A549 (cell line): ENCODE data around the gene BBIP1. TPM values are rescaled to one million over a fixed set of nuclear protein-coding genes. Genes with fewer than 3 reads are reported as not detected.

ENCODE experiments used
- ATAC-seq, 2 experiments: fragments of 200-7000 bp in 1 of 2; fragments of >200 bp in 1 of 2; cut with Nextera tagmentation in 1 of 2; cut with Tn5 transposase in 1 of 2; 3 replicates each; pipeline versions ENCODE4 v1.8.0 to v1.9.1; 2018 to 2020; ENCODE audit warnings: mild to moderate bottlenecking in 1 of 2, moderate library complexity in 1 of 2
- CTCF ChIA-PET: fragments of 300-600 bp; sonication (Branson Sonifier 250); formaldehyde crosslinking; extraction: SDS; loops from one replicate; lab custom pipeline; 2021; ENCODE audit warnings: antibody characterized with exemption, inconsistent platforms; lab: Yijun Ruan, JAX
- POLR2A ChIA-PET: fragments of 350-600 bp; formaldehyde crosslinking; extraction: SDS; loops from one replicate; lab custom pipeline; 2021; ENCODE audit warnings: antibody characterized with exemption, inconsistent platforms; lab: Yijun Ruan, JAX
- DNase-seq, 2 experiments: peaks; one replicate each; pipeline versions ENCODE4 v3.0.0 to v3.0.0-alpha.2; 2011 to 2016; ENCODE audit warnings: low read depth in 1 of 2, low spot score in 1 of 2
- FAIRE-seq: peaks from 2 replicates; lab custom pipeline; 2011; peaks lifted over from hg19 to GRCh38; lab: Jason Lieb, UNC
- H3K27ac ChIP-seq, 2 experiments: fragments of >200 bp; sonication (Bioruptor Twin); formaldehyde crosslinking; 3 replicates each; pipeline ENCODE4 v1.5.1; 2016 to 2017
- H3K4me1 ChIP-seq: fragments of >200 bp; sonication (Bioruptor Twin); formaldehyde crosslinking; 3 replicates; pipeline ENCODE4 v1.6.1; 2016
- H3K4me2 ChIP-seq: fragments of >200 bp; sonication (Bioruptor Twin); formaldehyde crosslinking; 3 replicates; pipeline ENCODE4 v1.6.1; 2016
- H3K4me3 ChIP-seq: fragments of >200 bp; sonication (Bioruptor Twin); formaldehyde crosslinking; 3 replicates; pipeline ENCODE4 v1.5.1; 2016
- H3K9me3 ChIP-seq: fragments of >200 bp; sonication (Bioruptor Twin); formaldehyde crosslinking; 3 replicates; pipeline ENCODE4 v1.6.1; 2016
- BCL3 ChIP-seq: fragments of >200 bp; sonication (Bioruptor Twin); formaldehyde crosslinking; IDR thresholded peaks from 3 replicates; pipeline ENCODE4 v1.6.1; 2016
- BHLHE40 ChIP-seq: IDR thresholded peaks from 2 replicates; pipeline ENCODE4 v1.6.1; 2012; ENCODE audit warnings: low read depth, low read length, inconsistent platforms
- CBX2 ChIP-seq: fragments of 200-600 bp; sonication (generic); IDR thresholded peaks from 2 replicates; pipeline ENCODE4 v1.6.1; 2016; ENCODE audit warnings: low read depth, mild to moderate bottlenecking, borderline replicate concordance
- CBX8 ChIP-seq: fragments of 200-600 bp; sonication (generic); IDR thresholded peaks from 2 replicates; pipeline ENCODE4 v1.6.1; 2016
- CTCF ChIP-seq: fragments of >200 bp; sonication (Bioruptor Twin); formaldehyde crosslinking; IDR thresholded peaks from 3 replicates; pipeline ENCODE4 v1.5.1; 2016
- E2F6 ChIP-seq: IDR thresholded peaks from 2 replicates; pipeline ENCODE4 v1.6.1; 2012; ENCODE audit warnings: low read depth, borderline replicate concordance
- EHF ChIP-seq: fragments of 250-450 bp; sonication (Bioruptor Pico); IDR thresholded peaks from 2 replicates; pipeline ENCODE4 v1.5.0; 2020; ENCODE audit warnings: mild to moderate bottlenecking
- EHMT2 ChIP-seq: fragments of 200-600 bp; sonication (generic); IDR thresholded peaks from 2 replicates; pipeline ENCODE4 v1.6.1; 2016; ENCODE audit warnings: antibody characterized with exemption, low read depth, mild to moderate bottlenecking, moderate library complexity
- ELK1 ChIP-seq: fragments of 150-350 bp; IDR thresholded peaks from 2 replicates; pipeline ENCODE4 v1.6.1; 2014; ENCODE audit warnings: low read depth, mild to moderate bottlenecking, low read length
- FOSL2 ChIP-seq, 2 experiments: fragments of 450-650 bp in 1 of 2; fragments of >200 bp in 1 of 2; sonication (Bioruptor Twin) in 1 of 2; formaldehyde crosslinking; IDR thresholded peaks; 2 replicates each; pipeline versions ENCODE4 v1.5.0 to v1.6.1; 2016 to 2020; ENCODE audit warnings: mild to moderate bottlenecking in 1 of 2, moderate library complexity in 1 of 2
- FOXS1 ChIP-seq: fragments of 250-450 bp; sonication (Bioruptor Pico); IDR thresholded peaks from 2 replicates; pipeline ENCODE4 v1.5.0; 2020; ENCODE audit warnings: mild to moderate bottlenecking, moderate library complexity
- HOXB13 ChIP-seq: fragments of 250-450 bp; sonication (Bioruptor Pico); IDR thresholded peaks from 2 replicates; pipeline ENCODE4 v1.5.0; 2020; ENCODE audit warnings: low read depth, mild to moderate bottlenecking, moderate library complexity
- JUNB ChIP-seq: fragments of >200 bp; sonication (Bioruptor Twin); formaldehyde crosslinking; IDR thresholded peaks from 2 replicates; pipeline ENCODE4 v1.6.1; 2016
- KDM5A ChIP-seq: fragments of 200-600 bp; sonication (generic); IDR thresholded peaks from 2 replicates; pipeline ENCODE4 v1.6.1; 2016; ENCODE audit warnings: antibody characterized with exemption, mild to moderate bottlenecking
- MYC ChIP-seq: IDR thresholded peaks from 2 replicates; pipeline ENCODE4 v1.6.1; 2012; ENCODE audit warnings: mild to moderate bottlenecking, inconsistent platforms, low read length, improper control_type of control experiment, borderline replicate concordance
- NFE2L2 ChIP-seq: fragments of 150-350 bp; conservative IDR thresholded peaks from 2 replicates; pipeline ENCODE4 v1.6.1; 2014; ENCODE audit warnings: low read length
- NR3C1 ChIP-seq: fragments of >200 bp; sonication (Bioruptor Twin); formaldehyde crosslinking; IDR thresholded peaks from 3 replicates; pipeline ENCODE4 v1.6.1; 2017
- RARB ChIP-seq: fragments of 250-450 bp; sonication (Bioruptor Pico); IDR thresholded peaks from 2 replicates; pipeline ENCODE4 v1.8.0; 2021; ENCODE audit warnings: mild to moderate bottlenecking, moderate library complexity
- REST ChIP-seq: fragments of 200-600 bp; sonication (generic); IDR thresholded peaks from 2 replicates; pipeline ENCODE4 v1.6.1; 2016; ENCODE audit warnings: antibody characterized with exemption, mild to moderate bottlenecking, moderate library complexity
- RNF2 ChIP-seq: fragments of 200-600 bp; sonication (generic); IDR thresholded peaks from 2 replicates; pipeline ENCODE4 v1.6.1; 2016; ENCODE audit warnings: low read depth, mild to moderate bottlenecking, antibody characterized with exemption, moderate library complexity, borderline replicate concordance
- SMC3 ChIP-seq: fragments of >200 bp; sonication (Bioruptor Twin); formaldehyde crosslinking; IDR thresholded peaks from 3 replicates; pipeline ENCODE4 v1.6.1; 2018; ENCODE audit warnings: inconsistent platforms
- SREBF2 ChIP-seq: fragments of 450-650 bp; IDR thresholded peaks from 2 replicates; pipeline ENCODE4 v1.6.1; 2014; ENCODE audit warnings: mild to moderate bottlenecking, moderate library complexity
- ZC3H11A ChIP-seq: fragments of 450-650 bp; IDR thresholded peaks from 2 replicates; pipeline ENCODE4 v1.6.1; 2014; ENCODE audit warnings: antibody characterized with exemption, mild to moderate bottlenecking
- WGBS: methylation state at CpG from one replicate; pipeline ENCODE4 v1.1.6; 2017; ENCODE audit errors: missing lambda C conversion rate; 5-methylcytosine and 5-hydroxymethylcytosine counted together
- polyA plus RNA-seq, 4 experiments: library from polyadenylated mRNA; depleted of rRNA in 3 of 4; stranded (reverse); fragments of >200 nt; fragmentation: RNase III in 1 of 4; extraction: RNeasy Plus Mini Kit Qiagen cat#74134 plus additional on column Dnase treatment in 1 of 4; gene quantifications; 2 replicates in 3 of 4; 3 replicates in 1 of 4; pipeline ENCODE4 v1.2.3, GENCODE V29; 2011 to 2017

The BBIP1 gene
- polyA plus RNA-seq, 2 of the 4 experiments (the other 2 are of a cell fraction) = 57.2 to 83.4 TPM

- FAIRE-seq = no peak
- no peaks in the 10 kb centered on the region for H3K9me3 ChIP-seq
- no peak for DNase-seq
- ATAC-seq = no peak
- ChIA-PET CTCF (interaction anchor here (0.7 kb wide), 1 partner anchor 40 kb away, joined by 3 read pairs; no protein-coding TSS in a partner anchor), POLR2A (no interaction called here)
- peaks cover 9% of the 10 kb centered on the region; the same call in 2 of the 3 replicates for H3K4me1 ChIP-seq
- H3K4me2 ChIP-seq = no peak overlapping the region
- WGBS = 0% methylated on average over 1 of the region's 1 CpG
- TF ChIP-seq ELK1 (no peak), FOSL2 (IDR thresholded peaks at IDR 0.05) (no peak), FOSL2 (CRISPR knock-in tag; IDR thresholded peaks at IDR 0.05) (no peak), KDM5A (no peak), MYC (no peak), RNF2 (no peak), HOXB13 (CRISPR knock-in tag) (no peak), E2F6 (no peak), BHLHE40 (no peak), NR3C1 (no peak), RARB (CRISPR knock-in tag) (no peak), ZC3H11A (no peak), EHMT2 (no peak), REST (no peak), EHF (no peak), FOXS1 (CRISPR knock-in tag) (no peak), BCL3 (no peak)
- no peak overlapping the region for H3K27ac ChIP-seq
- H3K4me3 ChIP-seq = no peak overlapping the region
These were observed 48.7 kb upstream of the BBIP1 start for GRCh38 chr10:110967645-110968044.

GRCh38 chr10:110967009-110967630, 48.1 kb upstream of the BBIP1 start:
- no peaks in the 10 kb centered on the region for H3K9me3 ChIP-seq
- H3K4me1 ChIP-seq = peaks cover 4% of the 10 kb centered on the region; the same call in 2 of the 3 replicates
- POLR2A ChIA-PET = no interaction called here
- no peak for DNase-seq
- no peak overlapping the region for H3K27ac ChIP-seq
- CTCF ChIA-PET = no interaction called here
- WGBS = 72% methylated on average over 3 of the region's 3 CpGs
- no peak overlapping the region for H3K4me3 ChIP-seq
- no peak overlapping the region for H3K4me2 ChIP-seq
- ATAC-seq = no peak
- TF ChIP-seq JUNB (no peak), CBX8 (no peak), SREBF2 (no peak), NR3C1 (no peak), NFE2L2 (no peak), CBX2 (no peak), CTCF (no peak), SMC3 (no peak), ZC3H11A (no peak), KDM5A (no peak), BHLHE40 (no peak)
- no peak for FAIRE-seq
